ENCODE measurements around the gene GOLIM4.

DNA sequence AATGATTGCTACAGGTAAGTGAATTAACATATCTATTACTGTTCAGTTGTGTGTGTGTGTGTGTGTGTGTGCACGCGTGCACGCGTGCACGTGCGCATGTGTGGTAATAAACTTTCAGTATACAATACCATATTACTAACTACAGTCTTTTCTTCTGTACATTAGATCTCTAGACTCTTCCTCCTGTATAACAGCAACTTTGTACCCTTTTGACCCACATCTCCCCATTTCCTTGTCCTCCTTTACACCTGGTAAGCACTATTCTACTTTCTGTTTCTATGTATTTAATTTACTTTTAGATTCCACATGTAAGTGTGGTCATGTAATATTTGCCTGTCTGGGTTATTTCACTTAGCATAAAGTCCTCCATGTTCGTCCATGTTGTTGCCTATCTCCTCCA lies 29.1 kb upstream of the GOLIM4 start:
- TF ChIP-seq, protein P1, sequence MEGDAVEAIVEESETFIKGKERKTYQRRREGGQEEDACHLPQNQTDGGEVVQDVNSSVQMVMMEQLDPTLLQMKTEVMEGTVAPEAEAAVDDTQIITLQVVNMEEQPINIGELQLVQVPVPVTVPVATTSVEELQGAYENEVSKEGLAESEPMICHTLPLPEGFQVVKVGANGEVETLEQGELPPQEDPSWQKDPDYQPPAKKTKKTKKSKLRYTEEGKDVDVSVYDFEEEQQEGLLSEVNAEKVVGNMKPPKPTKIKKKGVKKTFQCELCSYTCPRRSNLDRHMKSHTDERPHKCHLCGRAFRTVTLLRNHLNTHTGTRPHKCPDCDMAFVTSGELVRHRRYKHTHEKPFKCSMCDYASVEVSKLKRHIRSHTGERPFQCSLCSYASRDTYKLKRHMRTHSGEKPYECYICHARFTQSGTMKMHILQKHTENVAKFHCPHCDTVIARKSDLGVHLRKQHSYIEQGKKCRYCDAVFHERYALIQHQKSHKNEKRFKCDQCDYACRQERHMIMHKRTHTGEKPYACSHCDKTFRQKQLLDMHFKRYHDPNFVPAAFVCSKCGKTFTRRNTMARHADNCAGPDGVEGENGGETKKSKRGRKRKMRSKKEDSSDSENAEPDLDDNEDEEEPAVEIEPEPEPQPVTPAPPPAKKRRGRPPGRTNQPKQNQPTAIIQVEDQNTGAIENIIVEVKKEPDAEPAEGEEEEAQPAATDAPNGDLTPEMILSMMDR (IDR thresholded peaks at IDR 0.05; ENCODE audit: low read depth, low read length, missing input control), result no peak
- TF ChIP-seq, protein P2, sequence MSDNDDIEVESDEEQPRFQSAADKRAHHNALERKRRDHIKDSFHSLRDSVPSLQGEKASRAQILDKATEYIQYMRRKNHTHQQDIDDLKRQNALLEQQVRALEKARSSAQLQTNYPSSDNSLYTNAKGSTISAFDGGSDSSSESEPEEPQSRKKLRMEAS (IDR thresholded peaks at IDR 0.05), result no peak
- TF ChIP-seq, protein P3, sequence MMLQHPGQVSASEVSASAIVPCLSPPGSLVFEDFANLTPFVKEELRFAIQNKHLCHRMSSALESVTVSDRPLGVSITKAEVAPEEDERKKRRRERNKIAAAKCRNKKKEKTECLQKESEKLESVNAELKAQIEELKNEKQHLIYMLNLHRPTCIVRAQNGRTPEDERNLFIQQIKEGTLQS (IDR thresholded peaks at IDR 0.05), result no peak
- TF ChIP-seq, protein P4, sequence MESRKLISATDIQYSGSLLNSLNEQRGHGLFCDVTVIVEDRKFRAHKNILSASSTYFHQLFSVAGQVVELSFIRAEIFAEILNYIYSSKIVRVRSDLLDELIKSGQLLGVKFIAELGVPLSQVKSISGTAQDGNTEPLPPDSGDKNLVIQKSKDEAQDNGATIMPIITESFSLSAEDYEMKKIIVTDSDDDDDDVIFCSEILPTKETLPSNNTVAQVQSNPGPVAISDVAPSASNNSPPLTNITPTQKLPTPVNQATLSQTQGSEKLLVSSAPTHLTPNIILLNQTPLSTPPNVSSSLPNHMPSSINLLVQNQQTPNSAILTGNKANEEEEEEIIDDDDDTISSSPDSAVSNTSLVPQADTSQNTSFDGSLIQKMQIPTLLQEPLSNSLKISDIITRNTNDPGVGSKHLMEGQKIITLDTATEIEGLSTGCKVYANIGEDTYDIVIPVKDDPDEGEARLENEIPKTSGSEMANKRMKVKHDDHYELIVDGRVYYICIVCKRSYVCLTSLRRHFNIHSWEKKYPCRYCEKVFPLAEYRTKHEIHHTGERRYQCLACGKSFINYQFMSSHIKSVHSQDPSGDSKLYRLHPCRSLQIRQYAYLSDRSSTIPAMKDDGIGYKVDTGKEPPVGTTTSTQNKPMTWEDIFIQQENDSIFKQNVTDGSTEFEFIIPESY (IDR thresholded peaks at IDR 0.05), result no peak

All from liver (tissue), 3 donors.